Measurements from ENCODE around the gene MAFF. TPM values are rescaled to one million over a fixed set of nuclear protein-coding genes. Genes with fewer than 3 reads are reported as not detected.

MAFF gene
- total RNA-seq = 3.4 TPM

DNA sequence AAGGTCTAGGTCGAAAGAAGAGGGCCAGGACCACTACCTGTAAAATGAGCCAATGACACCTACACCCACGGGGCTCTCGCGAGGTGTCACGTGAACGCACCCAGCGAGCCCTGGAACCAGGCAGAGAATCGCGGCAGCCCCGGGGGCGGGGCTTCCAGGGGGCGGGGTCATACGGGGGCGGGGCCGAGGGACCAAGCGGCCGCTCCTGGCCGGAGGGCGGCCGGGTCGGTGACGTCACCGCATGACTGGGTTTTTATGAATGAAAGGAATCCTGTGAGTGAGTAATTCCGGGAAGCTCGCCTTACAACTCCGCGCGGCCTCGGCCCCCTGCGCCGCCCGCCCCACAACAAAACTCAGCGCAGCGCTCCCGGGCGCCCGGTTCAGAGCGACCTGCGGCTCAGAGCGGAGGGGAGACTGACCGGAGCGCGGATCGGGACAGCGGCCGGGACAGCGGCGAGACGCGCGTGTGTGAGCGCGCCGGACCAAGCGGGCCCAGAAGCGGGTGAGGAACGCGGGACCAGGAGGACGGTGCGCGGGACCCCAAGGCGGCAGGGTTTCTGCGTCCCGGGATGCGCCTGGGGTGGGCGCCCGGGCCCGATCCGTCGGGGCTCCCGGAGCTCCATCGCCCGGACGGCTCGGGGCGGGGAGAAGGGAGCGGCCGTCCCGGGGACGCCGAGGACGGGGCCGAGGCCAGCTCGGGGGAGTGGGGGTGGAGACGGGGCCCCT lies at the start of gene MAFF:
TSS of gene MAFF (plus strand) at position 284 of the 726 bp plus-strand sequence. CDS start 11,860 bp downstream, outside the sequence.

DNA sequence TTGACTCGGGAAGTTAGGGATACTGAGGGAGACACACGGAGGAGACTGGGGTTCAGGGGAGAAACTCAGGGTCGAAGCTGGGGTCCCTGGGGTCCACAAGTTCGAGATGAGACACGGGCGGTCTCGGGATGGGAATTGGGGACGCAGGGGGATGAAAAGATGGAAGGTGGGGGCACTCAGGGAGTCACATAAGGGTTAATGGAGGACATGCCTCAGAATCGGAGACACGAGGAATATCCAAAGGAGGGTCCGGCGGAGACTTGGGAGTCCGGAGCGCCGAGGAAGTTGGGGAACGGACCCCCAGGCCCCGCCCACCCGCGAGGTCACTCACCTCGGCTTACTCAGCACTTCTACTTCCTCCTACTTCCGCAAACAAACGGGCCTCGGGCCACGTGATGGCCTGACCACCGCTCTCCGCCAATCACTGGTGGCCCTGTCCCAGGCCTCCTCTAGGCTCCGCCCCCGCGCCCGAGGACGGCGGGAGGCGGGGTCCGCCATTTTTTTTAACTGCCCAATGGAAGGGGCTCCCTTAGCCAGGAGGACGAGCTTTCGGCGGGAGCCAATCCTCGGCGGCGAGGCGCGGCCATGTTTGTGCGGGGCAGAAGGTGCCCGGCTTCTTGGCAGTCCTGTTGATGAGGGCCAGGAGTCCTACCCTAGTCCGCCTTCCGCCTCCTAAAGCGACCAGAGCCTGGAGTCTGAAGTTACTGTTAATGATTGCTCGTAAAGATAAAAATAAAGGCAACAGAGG lies 20.2 kb upstream of the MAFF start, which contains the start of gene PLA2G6:
TSS of gene PLA2G6 (minus strand) at position 378 of the 748 bp plus-strand sequence. CDS start 12,404 bp downstream, outside the sequence.

Small RNAs within 50 kb of the gene (small RNA-seq; reads per million reads assigned to genes)
- gene RN7SL704P (ENCODE audit: low replicate concordance) = not detected

Other genes starting within 250 kb of the MAFF start
- gene C22orf23, start 248.4 kb upstream of the MAFF start, total RNA-seq = 0.63 TPM
- 44.8 TPM for gene POLR2F, start 248.3 kb upstream of the MAFF start, total RNA-seq
- gene SOX10, start 217.4 kb upstream of the MAFF start, total RNA-seq = 3.4 TPM
- 34.4 TPM for gene PICK1, start 144.6 kb upstream of the MAFF start, total RNA-seq
- gene SLC16A8, start 117.8 kb upstream of the MAFF start, total RNA-seq = 1.3 TPM
- gene BAIAP2L2, start 91.3 kb upstream of the MAFF start, total RNA-seq = 0.31 TPM
- 43.5 TPM for gene PLA2G6, start 20.2 kb upstream of the MAFF start, total RNA-seq
- 17.8 TPM for gene TMEM184B, start 71.0 kb downstream of the MAFF start, total RNA-seq
- 337 TPM for gene CSNK1E, start 115.4 kb downstream of the MAFF start, total RNA-seq

All from parietal lobe (tissue), 2 donors.